BJ (cell line): ENCODE measurements around the gene QRFP. TPM values are rescaled to one million over a fixed set of nuclear protein-coding genes. Genes with fewer than 3 reads are reported as not detected.

Experiments used
- CTCF ChIA-PET: fragments of 350-600 bp; formaldehyde crosslinking; extraction: SDS; loops from one replicate; lab custom pipeline; 2021; ENCODE audit warnings: antibody characterized with exemption, inconsistent platforms; lab: Yijun Ruan, JAX
- POLR2A ChIA-PET: fragments of 300-600 bp; sonication (Branson Sonifier 250); formaldehyde crosslinking; extraction: SDS; loops from one replicate; lab custom pipeline; 2021; ENCODE audit warnings: antibody characterized with exemption; lab: Charles Lee
- DNase-seq: peaks from one replicate; pipeline ENCODE4 v3.0.0-alpha.2; 2011; ENCODE audit warnings: low read depth
- H3K27me3 ChIP-seq: 2 replicates; pipeline ENCODE4 v1.6.0; 2011; ENCODE audit warnings: low read length; ENCODE audit not compliant: control insufficient read depth, insufficient read depth
- H3K36me3 ChIP-seq: 2 replicates; pipeline ENCODE4 v1.5.1; 2011; ENCODE audit warnings: low read length; ENCODE audit not compliant: control insufficient read depth, insufficient read depth
- H3K4me3 ChIP-seq: 2 replicates; pipeline ENCODE4 v1.5.1; 2011; ENCODE audit warnings: low read depth, mild to moderate bottlenecking, control low read depth, low read length
- polyA plus RNA-seq: library from polyadenylated mRNA; depleted of rRNA; stranded (reverse); fragments of >200 nt; gene quantifications from 2 replicates; pipeline ENCODE4 v1.2.3, GENCODE V29; 2011
- TF ChIP-seq, protein P1 (sequence below): IDR thresholded peaks from 2 replicates; pipeline ENCODE4 v1.5.1; 2011; ENCODE audit warnings: low read depth, mild to moderate bottlenecking, control low read depth, inconsistent platforms, low read length, moderate library complexity; ENCODE audit not compliant: insufficient read depth

The QRFP gene
- polyA plus RNA-seq, 1 experiment, result not detected

DNA sequence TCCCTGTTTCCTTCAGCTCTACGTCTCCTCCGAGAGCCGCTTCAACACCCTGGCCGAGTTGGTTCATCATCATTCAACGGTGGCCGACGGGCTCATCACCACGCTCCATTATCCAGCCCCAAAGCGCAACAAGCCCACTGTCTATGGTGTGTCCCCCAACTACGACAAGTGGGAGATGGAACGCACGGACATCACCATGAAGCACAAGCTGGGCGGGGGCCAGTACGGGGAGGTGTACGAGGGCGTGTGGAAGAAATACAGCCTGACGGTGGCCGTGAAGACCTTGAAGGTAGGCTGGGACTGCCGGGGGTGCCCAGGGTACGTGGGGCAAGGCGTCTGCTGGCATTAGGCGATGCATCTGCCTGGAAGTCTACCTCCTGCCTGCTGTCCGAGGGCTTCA lies 33.9 kb downstream of the QRFP start:
- TF ChIP-seq, protein P1, sequence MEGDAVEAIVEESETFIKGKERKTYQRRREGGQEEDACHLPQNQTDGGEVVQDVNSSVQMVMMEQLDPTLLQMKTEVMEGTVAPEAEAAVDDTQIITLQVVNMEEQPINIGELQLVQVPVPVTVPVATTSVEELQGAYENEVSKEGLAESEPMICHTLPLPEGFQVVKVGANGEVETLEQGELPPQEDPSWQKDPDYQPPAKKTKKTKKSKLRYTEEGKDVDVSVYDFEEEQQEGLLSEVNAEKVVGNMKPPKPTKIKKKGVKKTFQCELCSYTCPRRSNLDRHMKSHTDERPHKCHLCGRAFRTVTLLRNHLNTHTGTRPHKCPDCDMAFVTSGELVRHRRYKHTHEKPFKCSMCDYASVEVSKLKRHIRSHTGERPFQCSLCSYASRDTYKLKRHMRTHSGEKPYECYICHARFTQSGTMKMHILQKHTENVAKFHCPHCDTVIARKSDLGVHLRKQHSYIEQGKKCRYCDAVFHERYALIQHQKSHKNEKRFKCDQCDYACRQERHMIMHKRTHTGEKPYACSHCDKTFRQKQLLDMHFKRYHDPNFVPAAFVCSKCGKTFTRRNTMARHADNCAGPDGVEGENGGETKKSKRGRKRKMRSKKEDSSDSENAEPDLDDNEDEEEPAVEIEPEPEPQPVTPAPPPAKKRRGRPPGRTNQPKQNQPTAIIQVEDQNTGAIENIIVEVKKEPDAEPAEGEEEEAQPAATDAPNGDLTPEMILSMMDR, result no peak
- DNase-seq, result no peak
- Histone ChIP-seq H3K27me3 (no peaks in the 10 kb centered on the region), H3K36me3 (peaks cover 16% of the 10 kb centered on the region), H3K4me3 (no peak overlapping the region)
- POLR2A ChIA-PET, result no interaction called here
- CTCF ChIA-PET, result interaction anchor here (0.9 to 10.9 kb wide), 12 partner anchors 8 to 184 kb away, joined by 3 to 251 read pairs (median 4); no protein-coding TSS in a partner anchor

DNA sequence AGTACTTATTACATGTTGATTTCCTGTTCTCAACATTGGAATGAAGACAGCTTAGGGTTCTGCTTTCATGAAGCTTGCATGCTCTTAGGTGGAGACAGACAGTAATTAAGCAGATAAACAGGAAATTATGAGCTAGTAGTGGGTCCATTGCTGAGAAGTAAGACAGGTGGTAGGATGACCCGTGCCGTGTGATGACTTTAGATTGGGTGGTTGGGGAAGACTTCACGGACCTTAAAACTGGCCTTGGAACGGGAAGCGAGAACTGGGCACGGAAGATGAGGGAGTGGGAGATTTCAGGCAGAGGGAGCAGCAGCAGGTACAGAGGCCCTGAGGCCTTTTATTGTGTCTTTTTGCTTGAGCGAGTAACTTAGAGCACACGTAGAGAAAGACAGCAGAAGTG lies 34.4 kb downstream of the QRFP start:
- H3K27me3 ChIP-seq, result no peaks in the 10 kb centered on the region
- peaks cover 14% of the 10 kb centered on the region; the same call in 1 of the 2 replicates for H3K36me3 ChIP-seq
- H3K4me3 ChIP-seq, result no peak overlapping the region
- DNase-seq, result no peak
- POLR2A ChIA-PET, result no interaction called here
- CTCF ChIA-PET, result interaction anchor here (0.8 to 10.9 kb wide), 9 partner anchors 17 to 184 kb away, joined by 3 to 251 read pairs (median 4); no protein-coding TSS in a partner anchor
- TF ChIP-seq, protein P1, result no peak

GRCh38 chr9:130861372-130862180 lies 35.0 kb downstream of the QRFP start:
- Histone ChIP-seq H3K4me3 (no peak overlapping the region), H3K27me3 (no peaks in the 10 kb centered on the region), H3K36me3 (peaks cover 15% of the 10 kb centered on the region; the same call in 1 of the 2 replicates)
- CTCF ChIA-PET, result interaction anchor here (0.8 to 10.9 kb wide), 14 partner anchors 9 to 185 kb away, joined by 3 to 251 read pairs (median 4); no protein-coding TSS in a partner anchor
- DNase-seq, result no peak
- POLR2A ChIA-PET, result no interaction called here
- TF ChIP-seq, protein P1, result no peak

DNA sequence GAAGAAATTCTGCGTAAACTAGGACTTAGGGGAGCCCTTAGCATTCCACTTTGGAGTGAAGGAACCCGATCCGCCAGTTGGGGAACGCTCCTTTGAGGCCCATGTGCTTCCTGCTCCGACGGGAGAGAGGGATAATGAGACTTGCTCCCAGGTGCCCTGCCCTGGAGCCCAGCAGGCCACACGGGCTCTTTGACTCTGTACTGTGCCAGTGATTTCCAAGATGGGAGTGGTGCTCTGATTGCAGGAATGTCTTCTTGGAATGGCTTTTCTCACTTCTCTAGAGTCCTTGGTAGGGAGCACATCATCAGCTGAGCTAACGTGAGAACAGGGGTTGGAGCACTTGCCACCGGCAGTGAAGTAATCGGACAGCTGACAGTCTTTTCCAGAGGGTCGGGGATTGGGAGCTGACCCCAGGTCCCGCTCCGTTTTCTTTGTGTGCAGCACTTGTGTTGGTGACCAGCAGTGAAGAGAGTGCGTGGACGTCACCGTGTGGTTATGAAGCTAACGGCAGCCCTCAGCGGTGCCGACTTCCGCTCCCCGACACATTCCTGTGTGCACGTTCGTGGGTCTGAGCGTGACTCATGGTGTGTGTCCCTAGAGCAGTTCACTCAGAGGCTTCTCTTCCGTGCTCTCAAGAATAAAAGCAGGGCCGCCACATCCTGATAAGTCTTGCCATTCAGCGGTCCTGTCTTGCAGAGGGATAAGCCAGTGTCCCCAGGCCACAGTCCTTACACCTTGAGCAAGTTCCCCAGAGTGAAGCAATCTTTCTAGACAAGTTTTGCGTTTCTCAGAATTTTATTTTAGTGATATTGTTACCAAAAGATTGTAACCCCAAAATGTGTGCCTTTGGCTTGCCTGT lies 35.9 kb downstream of the QRFP start:
- CTCF ChIA-PET, result interaction anchor here (0.8 to 10.9 kb wide), 9 partner anchors 8 to 156 kb away, joined by 3 to 251 read pairs (median 3); no protein-coding TSS in a partner anchor
- peak; percentile 86 for DNase-seq
- POLR2A ChIA-PET, result no interaction called here
- H3K27me3 ChIP-seq, result no peaks in the 10 kb centered on the region
- no peak overlapping the region for H3K4me3 ChIP-seq
- H3K36me3 ChIP-seq, result peaks cover 19% of the 10 kb centered on the region
- TF ChIP-seq, protein P1, result peak; percentile 42
